Cardiac fibroblast (primary cell): ENCODE data around the gene ACTL8.

Experiments
- DNase-seq, 2 donors: peaks; one replicate each; pipeline versions ENCODE4 v3.0.0 to v3.0.0-alpha.2; 2010; ENCODE audit warnings: low read depth in 2 of 2
- H3K4me3 ChIP-seq, 2 donors: replicated peaks in 1 of 2; 1 replicate in 1 of 2; 2 replicates in 1 of 2; pipeline ENCODE4 v1.5.1; 2011; ENCODE audit warnings: low read depth in 2 of 2, low read length in 2 of 2, mild to moderate bottlenecking in 2 of 2, moderate library complexity in 1 of 2
- CTCF ChIP-seq: IDR thresholded peaks from one replicate; pipeline ENCODE4 v1.5.1; 2011; ENCODE audit warnings: low read depth, mild to moderate bottlenecking, low read length, inconsistent platforms

Gene ACTL8

GRCh38 chr1:17764591-17764990 lies 9.5 kb downstream of the ACTL8 start:
- no peak overlapping the region for H3K4me3 ChIP-seq
- peak in 1 of 2 donors; percentile 6 for DNase-seq
- no peak for TF ChIP-seq CTCF

- DNase-seq = peak; percentile 78 to 99
- H3K4me3 ChIP-seq = no peak overlapping the region
- no peak for TF ChIP-seq CTCF
Measured at GRCh38 chr1:17765444-17766411, 10.6 kb downstream of the ACTL8 start.

GRCh38 chr1:17768651-17769241 lies 13.6 kb downstream of the ACTL8 start:
- peak; percentile 67 to 89 for DNase-seq
- no peak overlapping the region for H3K4me3 ChIP-seq
- no peak for TF ChIP-seq CTCF

GRCh38 chr1:17770983-17771382 lies 15.8 kb downstream of the ACTL8 start:
- H3K4me3 ChIP-seq = no peak overlapping the region
- DNase-seq = no peak
- no peak for TF ChIP-seq CTCF

GRCh38 chr1:17772615-17773212 lies 17.6 kb downstream of the ACTL8 start:
- H3K4me3 ChIP-seq = no peak overlapping the region
- DNase-seq = no peak
- TF ChIP-seq CTCF = no peak

GRCh38 chr1:17773591-17774326 lies 18.6 kb downstream of the ACTL8 start:
- no peak for TF ChIP-seq CTCF
- no peak overlapping the region for H3K4me3 ChIP-seq
- DNase-seq = no peak
